ENCODE data around the gene TDRD10.

GRCh38 chr1:154553056-154554030 lies 51.3 kb downstream of the TDRD10 start:
- TF ChIP-seq CTCF (IDR thresholded peaks at IDR 0.05 in 8 of 11, conservative IDR thresholded peaks at IDR 0.05 in 3 of 11) (no peak), POLR2A (IDR thresholded peaks at IDR 0.05) (no peak), POLR2AphosphoS5 (IDR thresholded peaks at IDR 0.05) (no peak)

Data from spleen (tissue), 7 donors.